Activated naive CD8-positive, alpha-beta T cell treated with anti-CD3 and anti-CD28 coated beads, Interleukin-2, amount 50 U/mL, for 24 hours (primary cell): ENCODE measurements around the gene NR3C2.
"Not testable (repeated sequence)": the region's sequence is repeated elsewhere in the genome, so short reads cannot be mapped to it uniquely, and the experiment has no call there.

Experiments used
- ATAC-seq: fragments of 150-1000 bp; cut with Tn5 transposase; one replicate; pipeline ENCODE4 v1.10.0; 2021
- DNase-seq: peaks from one replicate; pipeline ENCODE4 v3.0.0; 2021
- H3K27ac Mint-ChIP-seq: one replicate; pipeline ENCODE4 v1.8.0; 2021; ENCODE audit warnings: mild to moderate bottlenecking, mixed read lengths
- H3K27me3 Mint-ChIP-seq: one replicate; pipeline ENCODE4 v1.8.0; 2021; ENCODE audit warnings: mixed read lengths
- H3K36me3 Mint-ChIP-seq: one replicate; pipeline ENCODE4 v1.8.0; 2021; ENCODE audit warnings: low read depth, mixed read lengths
- H3K4me1 Mint-ChIP-seq: one replicate; pipeline ENCODE4 v1.8.0; 2021; ENCODE audit warnings: mixed read lengths
- H3K4me3 Mint-ChIP-seq: one replicate; pipeline ENCODE4 v1.8.0; 2021; ENCODE audit warnings: mild to moderate bottlenecking, moderate library complexity, mixed read lengths
- H3K9me3 Mint-ChIP-seq: one replicate; pipeline ENCODE4 v1.8.0; 2021; ENCODE audit warnings: mixed read lengths

The NR3C2 gene

DNA sequence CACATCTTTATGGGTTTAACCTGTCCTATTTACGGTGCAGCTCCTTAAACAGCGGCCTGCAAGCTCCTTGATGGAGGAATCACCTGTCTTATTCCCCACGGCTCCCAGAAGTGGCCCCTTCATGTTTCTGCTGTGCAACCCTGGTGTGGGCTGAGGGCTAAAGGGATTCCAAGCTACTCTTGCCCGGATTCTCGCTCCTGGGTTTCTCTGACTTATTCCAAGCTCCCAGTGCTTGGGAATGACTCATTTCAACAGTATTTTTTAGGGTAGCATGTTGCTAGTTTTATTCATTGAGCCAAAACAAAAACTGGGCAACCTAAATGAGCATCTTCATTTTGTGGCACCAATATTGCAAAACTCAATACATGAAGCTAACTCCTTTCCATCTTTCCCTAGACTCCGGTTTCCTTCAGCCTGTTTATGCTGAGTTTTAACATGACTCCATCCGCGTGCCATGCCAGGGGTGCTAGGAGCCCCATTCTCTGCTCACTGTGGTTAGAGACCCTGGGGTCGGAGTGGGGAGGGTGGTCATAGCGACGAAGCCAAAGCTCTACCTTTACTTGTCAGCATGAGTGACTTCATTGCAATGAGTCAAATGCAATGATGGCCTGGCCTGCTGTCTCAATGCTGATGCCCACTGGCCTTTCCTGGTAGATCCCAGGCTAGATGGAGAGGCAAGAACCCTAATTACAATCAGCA, 349.7 kb downstream of the NR3C2 start:
- ATAC-seq, result no peak
- H3K27ac Mint-ChIP-seq, result no peak overlapping the region
- no peaks in the 10 kb centered on the region for H3K27me3 Mint-ChIP-seq
- H3K9me3 Mint-ChIP-seq, result no peaks in the 10 kb centered on the region
- H3K36me3 Mint-ChIP-seq, result peaks cover 11% of the 10 kb centered on the region
- no peak for DNase-seq
- H3K4me1 Mint-ChIP-seq, result peaks cover 1% of the 10 kb centered on the region
- H3K4me3 Mint-ChIP-seq, result no peak overlapping the region

DNA sequence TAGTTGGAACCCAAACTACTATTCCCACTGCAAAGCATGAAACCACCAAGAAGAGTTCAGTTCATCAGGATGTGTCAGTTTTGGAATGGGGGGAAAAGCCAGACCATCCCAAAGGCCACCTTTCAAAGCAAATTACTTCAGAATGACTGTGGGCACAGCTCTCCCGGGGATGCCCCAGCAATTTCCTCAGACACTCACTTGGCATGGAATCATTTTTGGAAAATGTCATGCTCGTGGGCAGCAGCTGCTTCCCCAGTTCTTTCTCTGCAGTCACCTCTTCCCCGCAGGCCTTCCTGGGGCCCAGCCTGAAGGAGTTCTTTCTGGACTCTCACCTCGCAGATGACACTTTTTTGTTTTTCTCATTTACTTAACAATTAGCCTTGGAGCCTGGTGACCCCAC, 350.3 kb downstream of the NR3C2 start:
- no peak overlapping the region for H3K27ac Mint-ChIP-seq

DNA sequence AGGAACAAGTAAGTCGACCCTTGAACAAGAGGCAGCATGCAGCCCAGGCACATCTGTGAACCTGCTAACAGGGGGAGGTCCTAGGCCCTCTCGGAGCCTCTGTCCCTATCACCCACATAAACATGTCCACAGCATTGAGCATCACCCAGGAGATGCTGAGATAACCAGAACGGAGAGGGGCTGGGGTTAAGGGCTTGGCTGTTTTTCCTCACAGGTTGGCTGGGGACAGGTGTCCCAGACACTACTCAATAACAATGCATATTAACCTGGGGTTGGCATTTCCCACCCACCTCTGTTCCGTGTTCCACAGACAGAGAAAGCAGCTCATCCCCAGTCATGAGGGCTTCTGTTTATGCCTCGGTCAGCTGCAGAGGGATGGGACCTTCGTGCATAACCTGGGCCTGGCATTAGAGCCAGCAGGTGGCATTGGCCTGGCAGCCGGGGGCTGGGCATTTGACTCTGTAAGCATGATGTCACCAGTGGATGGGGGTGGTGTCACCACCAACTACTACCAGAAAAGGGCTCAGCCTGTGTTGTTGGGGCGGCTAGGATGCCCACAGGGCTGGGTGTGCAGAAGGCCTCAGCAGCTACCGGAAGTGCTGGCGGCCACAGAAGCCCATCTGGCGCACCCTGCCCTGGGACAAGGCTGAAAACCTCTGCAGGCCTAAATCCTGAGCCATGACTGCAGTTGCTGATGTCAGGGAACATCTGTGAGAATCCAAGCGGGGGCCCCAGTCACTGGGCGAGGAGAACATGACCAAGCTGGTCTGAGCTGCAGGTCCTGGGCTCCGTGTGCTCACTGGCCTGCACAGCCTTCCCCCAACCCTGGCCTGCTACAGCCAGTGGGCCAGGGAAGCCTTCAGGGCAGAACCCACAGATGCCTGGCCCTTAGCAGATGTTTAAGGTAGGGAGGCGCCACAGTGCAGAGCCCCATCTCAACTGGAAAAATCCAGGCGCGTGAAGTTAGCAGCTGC, 351.4 kb downstream of the NR3C2 start:
- H3K4me3 Mint-ChIP-seq, result no peak overlapping the region
- no peak overlapping the region for H3K27ac Mint-ChIP-seq
- H3K36me3 Mint-ChIP-seq, result peaks cover 15% of the 10 kb centered on the region
- no peak for DNase-seq
- H3K27me3 Mint-ChIP-seq, result no peaks in the 10 kb centered on the region
- H3K4me1 Mint-ChIP-seq, result peaks cover 3% of the 10 kb centered on the region
- H3K9me3 Mint-ChIP-seq, result no peaks in the 10 kb centered on the region
- ATAC-seq, result no peak

More for the DNA sequence above, 350.3 kb downstream of the NR3C2 start:
- ATAC-seq (no peak), DNase-seq (no peak)
- H3K9me3 Mint-ChIP-seq, result no peaks in the 10 kb centered on the region
- no peaks in the 10 kb centered on the region for H3K27me3 Mint-ChIP-seq
- peaks cover 1% of the 10 kb centered on the region for H3K4me1 Mint-ChIP-seq
- no peak overlapping the region for H3K4me3 Mint-ChIP-seq
- peaks cover 11% of the 10 kb centered on the region for H3K36me3 Mint-ChIP-seq

DNA sequence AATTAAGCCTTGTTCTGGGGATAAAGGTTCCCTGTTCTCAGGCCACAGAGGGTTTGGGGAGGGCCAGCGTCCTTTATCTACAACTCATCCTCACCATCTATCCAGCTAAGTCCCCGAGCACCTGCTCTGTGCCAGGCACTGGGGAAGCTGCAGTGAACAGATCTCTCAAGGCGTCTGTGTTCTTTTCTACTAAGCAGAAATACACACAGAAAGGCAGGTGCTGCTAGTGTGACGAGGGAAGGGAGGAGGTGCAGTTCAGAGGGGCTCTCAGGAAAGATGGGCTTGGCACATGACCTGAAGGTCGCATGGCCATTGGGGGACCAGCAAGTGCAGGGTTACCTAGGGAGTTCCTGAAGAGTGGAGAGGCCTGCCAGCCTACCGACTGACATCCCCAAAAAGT, 352.2 kb downstream of the NR3C2 start:
- ATAC-seq, result no peak
- Mint-ChIP-seq H3K36me3 (peaks cover 20% of the 10 kb centered on the region), H3K27ac (no peak overlapping the region), H3K9me3 (peaks cover 6% of the 10 kb centered on the region), H3K27me3 (no peaks in the 10 kb centered on the region), H3K4me1 (peaks cover 3% of the 10 kb centered on the region), H3K4me3 (no peak overlapping the region)
- no peak for DNase-seq

DNA sequence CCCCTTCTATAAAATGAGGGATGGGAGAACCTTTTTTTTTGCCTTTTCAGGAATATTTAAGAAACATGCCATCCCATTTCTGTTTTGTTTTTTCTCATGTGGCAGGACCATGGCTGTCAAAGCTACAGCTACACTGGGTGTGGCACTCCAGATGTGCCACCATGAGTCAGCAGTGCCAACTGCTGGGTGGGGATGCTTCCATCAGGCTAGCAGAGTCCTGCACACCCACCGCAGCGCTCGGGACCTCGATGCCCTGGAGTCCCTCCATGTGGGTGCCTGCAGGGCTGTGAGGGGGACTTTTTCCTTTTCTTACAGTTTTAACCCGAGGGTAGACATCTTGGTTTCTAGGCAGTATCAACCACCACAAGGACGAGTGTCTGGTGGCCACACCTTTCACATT, 352.6 kb downstream of the NR3C2 start:
- no peak for ATAC-seq

DNA sequence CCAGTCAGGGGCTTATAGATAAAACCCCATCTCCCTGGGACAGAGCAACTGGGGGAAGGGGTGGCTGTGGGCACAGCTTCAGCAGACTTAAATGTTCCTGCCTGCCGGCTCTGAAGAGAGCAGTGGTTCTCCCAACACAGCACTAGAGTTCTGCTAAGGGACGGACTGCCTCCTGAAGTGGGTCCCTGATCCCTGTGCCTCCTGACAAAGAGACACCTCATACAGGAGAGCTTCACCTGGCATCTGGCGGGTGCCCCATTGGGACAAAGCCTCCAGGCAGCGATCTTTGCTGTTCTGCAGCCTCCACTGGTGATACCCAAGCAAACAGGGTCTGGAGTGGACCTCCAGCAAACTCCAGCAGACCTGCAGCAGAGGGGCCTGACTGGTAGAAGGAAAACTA, 359.1 kb downstream of the NR3C2 start:
- not testable (repeated sequence) for H3K27me3 Mint-ChIP-seq, ATAC-seq, DNase-seq, H3K27ac Mint-ChIP-seq, H3K4me3 Mint-ChIP-seq, H3K4me1 Mint-ChIP-seq
- peaks cover 43% of the 10 kb centered on the region for H3K36me3 Mint-ChIP-seq
- peaks cover 13% of the 10 kb centered on the region for H3K9me3 Mint-ChIP-seq

More for the DNA sequence above, 352.6 kb downstream of the NR3C2 start:
- no peak for DNase-seq
- H3K36me3 Mint-ChIP-seq, result peaks cover 22% of the 10 kb centered on the region
- no peak overlapping the region for H3K4me3 Mint-ChIP-seq
- H3K9me3 Mint-ChIP-seq, result peaks cover 6% of the 10 kb centered on the region
- H3K27me3 Mint-ChIP-seq, result no peaks in the 10 kb centered on the region
- peaks cover 3% of the 10 kb centered on the region for H3K4me1 Mint-ChIP-seq
- no peak overlapping the region for H3K27ac Mint-ChIP-seq

DNA sequence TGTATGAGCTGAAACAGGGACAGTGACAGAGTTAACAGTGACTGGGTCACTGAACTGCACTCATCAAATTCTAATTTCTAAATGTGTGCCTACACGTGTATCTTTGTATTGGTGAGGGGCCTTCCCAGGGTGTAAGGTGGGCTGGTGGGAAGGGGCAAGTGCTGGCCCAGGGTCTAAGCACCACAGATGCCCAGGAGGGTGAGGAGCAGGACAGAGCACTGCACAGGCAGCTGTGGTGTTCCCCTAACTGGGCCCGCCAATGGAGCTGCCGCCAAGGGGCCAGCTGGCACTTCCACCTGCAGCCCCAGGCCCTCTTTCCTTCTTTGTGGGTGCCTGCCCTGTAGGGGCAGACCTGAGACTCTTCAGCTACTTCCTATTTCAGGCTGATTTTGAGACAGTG, 360.5 kb downstream of the NR3C2 start:
- DNase-seq (no peak), ATAC-seq (no peak)
- Mint-ChIP-seq H3K4me3 (no peak overlapping the region), H3K27ac (no peak overlapping the region), H3K36me3 (peaks cover 52% of the 10 kb centered on the region), H3K4me1 (peaks cover 5% of the 10 kb centered on the region), H3K27me3 (no peaks in the 10 kb centered on the region), H3K9me3 (peaks cover 13% of the 10 kb centered on the region)

DNA sequence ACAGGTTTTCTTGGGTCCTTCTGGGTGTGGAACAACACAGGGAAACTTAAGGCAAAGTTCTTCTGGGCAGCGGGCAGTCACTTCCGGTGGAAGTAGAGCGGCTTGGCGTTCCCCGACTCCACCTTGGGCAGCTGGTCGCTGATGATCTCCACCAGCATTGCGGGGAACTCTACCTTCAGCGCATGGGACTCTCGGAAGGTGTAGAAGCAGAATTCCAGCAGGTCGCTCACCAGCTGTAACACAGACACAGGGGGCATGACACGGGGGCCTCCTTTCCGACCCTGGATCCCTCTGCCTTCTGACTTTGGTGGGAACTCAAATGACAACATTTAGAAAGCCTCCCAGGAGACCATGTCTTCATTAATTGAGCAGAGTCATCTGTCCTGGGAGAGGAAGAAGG, 360.9 kb downstream of the NR3C2 start:
- no peak overlapping the region for H3K27ac Mint-ChIP-seq
- DNase-seq (no peak), ATAC-seq (no peak)
- peaks cover 56% of the 10 kb centered on the region for H3K36me3 Mint-ChIP-seq
- no peaks in the 10 kb centered on the region for H3K27me3 Mint-ChIP-seq
- peaks cover 5% of the 10 kb centered on the region for H3K4me1 Mint-ChIP-seq
- H3K9me3 Mint-ChIP-seq, result peaks cover 14% of the 10 kb centered on the region
- no peak overlapping the region for H3K4me3 Mint-ChIP-seq

DNA sequence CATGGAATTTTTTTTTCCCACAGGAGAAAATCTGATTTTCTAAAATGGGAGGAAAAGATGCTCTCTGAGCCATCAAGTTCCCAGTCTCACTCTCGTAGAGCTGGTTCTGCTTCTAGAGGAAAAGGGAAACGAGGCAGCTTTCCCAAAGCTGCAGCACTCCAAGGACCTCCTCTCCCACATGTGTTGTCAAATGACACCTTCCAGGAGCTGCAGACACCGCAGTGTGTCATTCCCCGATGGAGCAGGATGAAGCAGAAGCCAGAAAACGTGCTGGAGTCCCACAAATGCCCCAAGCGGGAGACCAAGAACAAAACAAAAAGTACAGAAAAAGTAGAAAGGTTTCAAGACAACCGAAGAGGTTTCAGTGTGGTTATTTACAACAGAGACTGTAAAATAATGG, 362.3 kb downstream of the NR3C2 start:
- Mint-ChIP-seq H3K27me3 (no peaks in the 10 kb centered on the region), H3K4me3 (no peak overlapping the region), H3K36me3 (peaks cover 60% of the 10 kb centered on the region), H3K27ac (no peak overlapping the region), H3K4me1 (peaks cover 4% of the 10 kb centered on the region), H3K9me3 (peaks cover 21% of the 10 kb centered on the region)
- ATAC-seq, result no peak
- DNase-seq, result no peak

DNA sequence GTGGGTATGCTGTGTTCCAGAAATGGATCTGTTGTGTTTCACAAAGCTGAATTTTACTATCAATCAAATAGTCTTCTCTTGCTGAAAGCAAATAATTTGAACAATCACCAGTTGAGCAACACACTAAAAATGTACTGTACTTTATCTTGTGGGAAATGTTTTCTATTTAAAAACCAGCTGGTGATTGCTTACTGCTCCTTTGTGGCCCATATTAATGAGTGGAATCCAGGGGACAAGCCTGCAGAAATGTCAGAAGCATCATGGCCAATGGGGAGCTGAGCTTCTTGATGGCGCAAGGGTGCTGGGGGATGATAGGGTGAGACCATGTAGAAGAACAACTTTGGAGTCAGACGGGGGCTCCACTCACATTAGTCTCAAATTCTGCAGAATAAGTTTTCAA, 364.2 kb downstream of the NR3C2 start:
- Mint-ChIP-seq H3K27ac (no peak overlapping the region), H3K4me1 (no peaks in the 10 kb centered on the region), H3K36me3 (peaks cover 68% of the 10 kb centered on the region), H3K9me3 (peaks cover 25% of the 10 kb centered on the region), H3K27me3 (no peaks in the 10 kb centered on the region), H3K4me3 (no peak overlapping the region)
- ATAC-seq, result no peak
- DNase-seq, result no peak

DNA sequence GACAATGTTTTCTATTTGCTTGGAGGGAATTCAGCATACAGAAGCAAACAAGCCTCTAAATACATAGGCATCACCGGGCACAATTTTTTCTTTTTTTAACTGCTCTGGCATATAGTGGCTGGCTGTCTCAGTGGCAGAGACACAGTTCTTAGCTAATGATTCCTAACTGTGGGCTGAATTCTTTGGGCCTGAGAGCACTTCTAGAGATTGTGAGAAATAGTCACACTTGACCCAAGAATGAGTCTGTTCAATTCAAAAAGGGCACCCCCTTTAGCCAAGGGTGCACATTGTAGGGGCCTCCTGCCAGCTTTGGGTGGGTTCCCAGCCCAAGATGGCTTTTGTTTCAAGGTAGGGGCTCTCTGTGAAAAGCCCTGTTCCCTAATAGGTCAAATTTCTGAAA, 364.6 kb downstream of the NR3C2 start:
- H3K4me1 Mint-ChIP-seq, result no peaks in the 10 kb centered on the region
- no peak overlapping the region for H3K27ac Mint-ChIP-seq
- peaks cover 73% of the 10 kb centered on the region for H3K36me3 Mint-ChIP-seq
- ATAC-seq, result no peak
- no peaks in the 10 kb centered on the region for H3K27me3 Mint-ChIP-seq
- H3K9me3 Mint-ChIP-seq, result peaks cover 25% of the 10 kb centered on the region
- no peak for DNase-seq
- no peak overlapping the region for H3K4me3 Mint-ChIP-seq

DNA sequence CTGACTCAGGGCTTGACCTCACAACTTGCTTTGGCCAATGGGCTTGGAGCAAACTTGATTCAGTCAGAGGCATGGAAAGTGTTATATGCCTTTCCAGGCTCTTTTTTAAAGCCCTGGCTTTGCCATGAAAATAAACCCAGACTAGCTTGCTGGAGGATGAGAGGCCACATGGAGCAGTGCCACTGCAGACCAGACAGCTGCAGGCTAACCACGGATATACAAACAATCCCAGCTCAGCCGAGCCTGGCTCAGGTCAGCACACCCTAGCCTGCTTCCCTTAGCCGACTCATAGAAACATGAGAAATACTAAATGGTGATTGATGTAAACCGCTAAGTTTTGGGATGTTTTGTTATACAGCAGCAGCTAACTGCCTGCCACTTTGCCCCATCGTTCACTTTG, 365.2 kb downstream of the NR3C2 start:
- peaks cover 25% of the 10 kb centered on the region for H3K9me3 Mint-ChIP-seq
- no peaks in the 10 kb centered on the region for H3K4me1 Mint-ChIP-seq
- no peaks in the 10 kb centered on the region for H3K27me3 Mint-ChIP-seq
- H3K4me3 Mint-ChIP-seq, result no peak overlapping the region
- ATAC-seq (no peak), DNase-seq (no peak)
- no peak overlapping the region for H3K27ac Mint-ChIP-seq
- H3K36me3 Mint-ChIP-seq, result peaks cover 77% of the 10 kb centered on the region

DNA sequence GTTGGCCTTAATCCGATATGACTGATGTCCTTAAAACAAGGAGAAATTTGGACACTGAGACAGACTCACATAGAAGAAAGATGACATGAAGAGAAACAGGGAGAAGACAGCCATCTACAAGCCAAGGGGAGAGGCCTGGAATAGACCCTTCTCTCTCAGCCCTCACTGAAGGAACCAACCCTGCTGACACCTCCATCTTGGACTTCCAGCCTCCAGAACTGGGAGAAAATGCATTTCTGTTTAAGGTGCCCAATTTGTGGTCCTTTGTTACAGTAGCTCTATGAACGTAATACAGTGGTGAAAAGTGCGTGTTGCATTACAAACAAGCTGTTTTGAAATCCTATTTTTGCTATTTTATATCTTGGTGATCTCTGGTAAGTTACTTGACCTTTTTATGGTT, 366.8 kb downstream of the NR3C2 start:
- Mint-ChIP-seq H3K36me3 (peaks cover 70% of the 10 kb centered on the region), H3K4me3 (no peak overlapping the region), H3K9me3 (peaks cover 25% of the 10 kb centered on the region), H3K27me3 (no peaks in the 10 kb centered on the region), H3K4me1 (no peaks in the 10 kb centered on the region), H3K27ac (no peak overlapping the region)
- DNase-seq, result no peak
- no peak for ATAC-seq

DNA sequence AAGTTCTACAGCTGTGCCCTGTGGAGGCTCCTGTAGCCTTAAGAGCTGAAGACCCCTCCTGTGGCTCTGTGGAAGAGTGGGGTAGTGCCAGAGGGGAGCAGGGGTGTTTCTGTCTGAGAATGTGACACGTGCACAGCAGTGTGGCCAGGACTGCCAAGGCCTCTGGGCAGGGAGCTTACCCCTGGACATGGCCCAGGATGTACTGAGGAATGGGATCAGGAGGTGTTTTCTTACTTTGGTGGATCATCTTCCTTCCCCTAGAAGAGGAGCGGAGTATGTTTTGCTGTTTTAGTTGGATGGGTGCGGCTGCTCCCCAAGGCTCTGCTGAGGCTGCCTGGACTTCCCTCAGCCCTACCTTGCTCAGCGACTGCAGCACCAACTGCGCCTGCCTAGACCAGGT, 367.8 kb downstream of the NR3C2 start:
- no peaks in the 10 kb centered on the region for H3K27me3 Mint-ChIP-seq
- no peaks in the 10 kb centered on the region for H3K4me1 Mint-ChIP-seq
- H3K9me3 Mint-ChIP-seq, result peaks cover 25% of the 10 kb centered on the region
- H3K36me3 Mint-ChIP-seq, result peaks cover 61% of the 10 kb centered on the region
- H3K4me3 Mint-ChIP-seq, result no peak overlapping the region
- ATAC-seq (no peak), DNase-seq (no peak)
- no peak overlapping the region for H3K27ac Mint-ChIP-seq

DNA sequence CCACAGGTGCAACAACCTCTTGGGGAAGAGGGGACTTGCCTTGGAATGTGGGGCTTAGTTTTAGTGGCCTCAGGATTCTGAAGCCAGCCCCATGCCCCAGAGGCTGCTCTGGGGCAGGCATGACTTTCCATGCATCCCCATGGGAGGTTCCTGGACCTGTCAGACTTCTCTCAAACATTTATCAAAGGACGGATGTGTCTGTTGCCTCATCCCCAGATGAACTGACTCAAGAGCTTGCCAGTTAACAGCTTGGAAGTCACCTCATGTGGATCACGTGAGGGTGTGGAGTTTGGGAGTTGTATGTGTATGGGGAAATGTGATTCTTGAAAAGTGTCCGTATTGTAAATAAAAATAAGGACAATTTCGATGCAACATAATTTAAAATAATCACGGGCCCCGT, 368.9 kb downstream of the NR3C2 start:
- peaks cover 58% of the 10 kb centered on the region for H3K36me3 Mint-ChIP-seq
- no peak overlapping the region for H3K4me3 Mint-ChIP-seq
- ATAC-seq, result no peak
- DNase-seq, result no peak
- H3K4me1 Mint-ChIP-seq, result no peaks in the 10 kb centered on the region
- no peak overlapping the region for H3K27ac Mint-ChIP-seq
- H3K9me3 Mint-ChIP-seq, result peaks cover 25% of the 10 kb centered on the region
- no peaks in the 10 kb centered on the region for H3K27me3 Mint-ChIP-seq
